GDM1 (cell line): ENCODE data around the gene BTN3A1.
"Not testable (repeated sequence)": the region's sequence is repeated elsewhere in the genome, so short reads cannot be mapped to it uniquely, and the experiment has no call there.

Source experiments
- DNase-seq: peaks from one replicate; lab custom pipeline; 2025; lab: John Stamatoyannopoulos, UW

Gene BTN3A1

DNA sequence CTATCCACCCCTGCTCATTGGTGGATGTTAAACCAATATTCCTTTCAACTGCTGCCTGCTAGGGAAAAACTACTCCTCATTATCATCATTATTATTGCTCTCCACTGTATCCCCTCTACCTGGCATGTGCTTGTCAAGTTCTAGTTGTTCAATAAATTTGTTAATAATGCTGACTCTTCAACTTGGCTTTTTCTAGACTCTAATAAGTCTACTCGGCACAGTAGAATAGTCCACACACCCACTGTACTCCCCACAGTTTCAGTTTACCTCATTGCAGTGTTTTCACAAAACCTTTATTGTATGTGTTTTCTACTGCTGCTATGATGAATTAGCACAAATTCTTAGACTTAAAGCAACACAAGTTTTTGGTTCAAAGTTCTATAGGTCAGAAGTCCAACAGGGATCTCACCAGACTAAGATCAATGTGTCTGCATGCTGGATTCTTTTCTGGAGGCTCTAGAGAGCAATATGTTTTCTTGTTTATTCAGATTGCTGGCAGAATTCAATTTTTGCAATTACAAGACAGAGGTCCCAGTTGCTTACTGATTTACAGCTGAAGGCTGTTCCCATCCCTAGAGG, 13.1 kb downstream of the BTN3A1 start:
- DNase-seq, result no peak

DNA sequence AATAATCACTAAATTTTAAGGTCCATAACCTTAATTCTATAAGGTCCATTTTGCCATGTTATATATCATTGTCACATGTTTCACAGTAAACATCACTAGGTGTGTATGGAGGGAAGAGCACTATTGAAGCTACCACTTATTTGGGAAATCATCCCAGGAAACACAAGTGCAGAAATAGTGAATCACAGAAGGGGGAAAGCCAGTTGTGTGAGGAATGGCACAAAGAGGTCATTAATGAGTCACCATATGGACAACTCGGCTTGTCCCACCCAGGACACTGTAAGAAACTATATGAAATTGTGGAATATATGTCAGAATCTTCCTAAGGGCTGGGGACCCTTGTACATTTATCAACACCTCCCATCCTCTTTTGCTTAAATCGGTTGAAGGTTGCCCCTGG, 13.7 kb downstream of the BTN3A1 start:
- DNase-seq, result no peak

DNA sequence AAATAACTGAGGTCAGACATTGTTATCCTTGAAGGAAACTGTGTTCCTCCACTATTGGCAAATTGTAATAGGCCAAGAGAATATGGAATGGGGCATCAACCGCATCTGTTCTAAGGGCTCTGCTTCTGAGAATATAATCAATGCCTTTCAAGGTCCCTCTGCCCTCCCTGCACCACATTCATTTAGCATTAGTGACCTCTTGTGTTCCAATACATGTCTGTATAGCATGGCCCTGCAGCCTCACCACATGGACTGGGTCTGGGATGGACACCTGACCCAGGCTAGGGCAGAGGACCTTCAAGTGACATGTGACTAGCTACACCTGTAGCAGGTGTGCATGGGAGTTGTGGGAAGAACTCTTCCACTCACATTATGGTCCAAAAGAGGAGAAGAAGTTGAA, 14.2 kb downstream of the BTN3A1 start:
- DNase-seq, result no peak

DNA sequence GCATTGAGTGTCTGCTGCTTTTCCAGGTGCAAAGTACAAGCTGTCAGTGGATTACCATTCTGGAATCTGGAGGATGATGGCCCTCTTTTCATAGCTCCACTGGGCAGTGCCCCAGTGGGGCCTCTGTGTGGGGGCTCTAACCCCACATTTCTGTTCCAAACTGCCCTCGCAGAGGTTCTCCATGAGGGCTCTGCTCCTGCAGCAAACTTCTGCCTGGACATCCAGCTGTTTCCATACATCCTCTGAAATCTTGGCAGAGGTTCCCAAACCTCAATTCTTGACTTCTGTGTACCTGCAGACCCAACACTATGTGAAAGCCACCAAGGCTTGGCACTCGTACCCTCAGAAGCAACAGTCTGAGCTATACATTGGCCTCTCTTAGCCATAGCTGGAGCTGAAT, 16.0 kb downstream of the BTN3A1 start:
- not testable (repeated sequence) for DNase-seq

DNA sequence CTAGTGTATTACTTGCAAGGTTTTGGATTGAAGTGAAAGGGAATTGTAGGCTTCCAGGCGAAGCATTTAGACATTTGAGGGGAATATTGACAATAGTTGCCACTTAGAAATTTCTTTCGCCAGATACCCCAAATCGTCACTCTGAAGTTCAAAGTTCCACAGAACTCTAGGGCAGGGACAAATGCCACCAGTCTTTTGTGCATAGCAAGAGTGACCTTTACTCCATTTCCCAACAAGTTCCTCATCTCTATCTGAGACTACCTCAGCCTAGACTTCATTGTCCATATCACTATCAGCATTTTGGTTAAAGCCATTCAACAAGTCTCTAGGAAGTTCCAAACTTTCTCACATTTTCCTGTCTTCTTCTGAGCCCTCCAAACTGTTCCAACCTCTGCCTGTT, 16.7 kb downstream of the BTN3A1 start:
- DNase-seq, result not testable (repeated sequence)

DNA sequence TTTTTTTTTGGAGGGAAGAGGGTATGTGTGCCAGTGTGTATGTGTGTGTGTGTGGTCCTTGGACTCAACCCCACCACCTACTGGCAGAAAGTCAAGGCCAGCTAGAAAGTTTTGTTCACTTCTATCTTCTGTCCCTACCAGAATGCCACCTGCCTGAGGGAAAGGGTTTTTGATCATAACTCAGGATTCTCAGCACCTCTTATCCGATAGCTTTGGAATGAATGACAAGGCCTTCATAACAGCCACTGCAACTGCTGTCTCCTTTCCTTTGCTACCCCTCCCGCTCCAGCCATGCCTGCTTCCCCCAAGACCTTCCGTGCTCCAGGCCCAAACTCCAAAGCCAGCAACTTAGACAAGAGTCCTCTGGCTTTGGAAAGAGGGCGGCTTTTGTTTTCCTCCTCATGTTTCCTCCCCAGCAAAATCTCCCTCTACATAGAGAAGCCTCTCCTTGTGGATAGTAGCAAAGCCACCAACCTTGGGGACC, 18.7 kb downstream of the BTN3A1 start:
- DNase-seq, result peak; percentile 7

DNA sequence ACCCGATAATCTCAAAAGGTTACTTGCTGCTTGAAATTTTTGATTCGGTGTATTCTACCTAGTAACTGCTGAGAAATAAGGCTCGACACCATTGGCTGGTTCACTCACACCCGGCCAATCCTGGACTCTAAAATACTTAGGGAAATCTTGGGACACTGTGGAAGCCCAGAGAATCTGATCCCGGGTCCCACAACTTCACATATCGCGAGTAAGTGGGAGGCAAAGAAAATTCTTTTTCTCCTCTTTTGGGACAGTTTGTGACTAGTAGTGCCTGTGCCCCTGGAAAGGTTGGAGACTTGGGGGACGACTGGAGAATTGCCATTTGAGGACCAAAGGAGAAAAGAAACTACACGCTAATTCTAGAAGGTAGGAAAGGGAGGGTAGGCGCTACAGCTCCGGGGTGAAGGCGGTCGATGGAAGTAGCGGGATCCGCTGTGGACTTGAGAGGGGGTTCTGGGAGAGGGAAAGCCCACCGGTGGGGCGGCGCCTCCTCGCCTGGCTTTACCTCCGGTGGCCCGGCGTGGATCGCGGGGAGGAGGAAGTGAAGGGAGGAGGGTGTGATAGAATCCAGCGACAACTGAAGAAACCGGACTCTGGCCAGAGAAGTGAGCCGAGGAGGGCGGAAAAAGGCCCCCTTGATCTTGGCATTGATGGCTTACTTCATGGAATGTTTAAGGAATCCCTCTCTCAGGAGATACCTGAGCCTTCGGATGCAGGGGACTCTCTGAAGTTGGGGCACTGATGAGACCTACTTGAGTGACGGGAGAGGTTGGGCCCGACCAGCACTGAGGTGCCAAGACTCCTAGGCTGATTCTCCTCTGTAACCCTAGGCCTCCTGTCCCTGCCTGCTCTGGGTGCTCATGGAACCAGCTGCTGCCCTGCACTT, 19.4 kb downstream of the BTN3A1 start:
- peak; percentile 29 for DNase-seq

DNA sequence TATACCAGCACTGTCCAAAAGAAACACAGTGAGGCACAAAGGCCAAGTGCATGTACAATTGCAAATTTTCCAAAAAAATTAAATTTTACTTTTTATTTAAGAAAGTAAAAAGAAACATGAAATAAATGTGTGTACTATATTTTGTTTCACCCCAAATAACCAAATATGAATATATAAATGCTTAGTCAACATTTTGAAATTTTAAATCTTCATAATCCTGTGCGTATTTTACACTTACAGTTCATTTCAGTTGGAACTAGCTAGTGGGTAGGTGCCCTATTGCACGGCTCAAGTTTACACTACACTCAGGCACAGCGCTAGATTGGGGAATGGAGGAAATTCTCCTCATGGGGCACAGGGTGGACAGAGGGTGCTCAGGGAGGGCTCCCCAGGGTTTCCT, 20.3 kb downstream of the BTN3A1 start:
- DNase-seq, result no peak

DNA sequence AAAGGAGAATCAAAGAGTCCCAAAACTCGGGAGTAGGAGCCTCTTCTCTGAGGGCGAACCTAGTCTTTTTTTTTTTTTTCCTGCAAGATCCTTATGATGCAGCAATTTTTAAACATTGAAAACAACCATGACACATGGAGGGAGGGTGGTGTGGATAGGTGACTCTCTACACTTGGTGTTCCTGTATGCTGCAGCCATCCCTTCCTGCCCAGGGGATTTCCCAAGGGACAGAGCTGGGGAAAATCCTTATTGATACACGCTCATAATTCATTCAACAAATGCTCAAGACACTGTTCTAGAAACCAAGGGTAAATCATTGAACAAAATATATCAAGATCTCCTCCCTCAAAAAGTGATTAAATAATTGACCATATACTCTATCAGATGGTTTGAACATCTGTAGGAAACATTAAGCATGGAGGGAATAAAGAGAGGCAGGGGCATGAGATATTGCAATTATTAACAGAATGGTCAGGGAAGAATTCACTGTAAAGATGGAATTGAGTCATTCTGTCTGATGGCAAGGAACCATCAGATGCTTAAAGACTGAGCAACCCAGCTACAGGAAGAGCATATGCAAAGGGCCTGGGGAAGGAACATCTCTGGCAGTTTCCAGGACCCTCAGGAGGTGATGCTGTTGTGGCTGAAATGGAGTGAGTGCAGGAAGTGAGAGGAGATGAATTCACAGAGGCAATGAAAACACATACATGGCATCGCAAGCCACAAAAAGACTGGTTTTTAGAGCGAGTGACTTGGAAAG, 24.8 kb downstream of the BTN3A1 start:
- DNase-seq, result no peak

DNA sequence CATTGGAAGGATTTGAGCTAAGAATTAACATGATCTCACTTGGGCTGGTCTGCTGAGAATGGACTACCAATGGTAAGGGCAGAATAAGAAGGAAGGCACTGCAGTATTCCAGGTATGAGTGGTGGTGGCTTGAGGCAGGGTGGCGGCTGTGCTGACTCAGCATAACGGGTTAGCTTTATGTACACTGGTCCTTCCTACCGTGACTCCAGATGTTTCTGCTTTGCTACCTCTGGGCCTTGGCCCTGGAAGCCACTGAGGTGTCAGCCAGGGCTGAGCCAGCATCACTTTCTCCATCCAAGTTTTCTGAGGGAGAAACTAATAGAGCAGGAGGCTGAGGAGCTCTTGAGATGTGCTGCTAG, 25.4 kb downstream of the BTN3A1 start:
- DNase-seq, result no peak

DNA sequence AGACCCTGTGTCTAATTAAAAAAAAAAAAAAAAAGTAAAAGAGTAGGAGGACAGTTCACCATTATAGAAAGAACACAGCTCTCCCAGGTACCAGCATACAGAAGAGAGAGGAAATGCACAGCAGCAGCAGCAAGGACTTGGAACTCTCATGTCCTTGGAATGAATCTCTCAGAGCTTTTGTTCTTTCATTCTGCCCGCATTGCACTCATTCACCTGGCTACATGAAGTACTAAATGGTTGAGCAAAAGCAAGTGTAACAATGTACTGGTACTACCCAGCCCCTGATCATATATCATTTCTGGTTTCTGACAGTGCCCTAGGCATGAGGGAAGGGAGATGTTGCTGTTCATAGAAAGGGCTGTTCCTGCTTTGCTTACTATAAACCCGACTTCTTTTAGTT, 26.1 kb downstream of the BTN3A1 start:
- no peak for DNase-seq

DNA sequence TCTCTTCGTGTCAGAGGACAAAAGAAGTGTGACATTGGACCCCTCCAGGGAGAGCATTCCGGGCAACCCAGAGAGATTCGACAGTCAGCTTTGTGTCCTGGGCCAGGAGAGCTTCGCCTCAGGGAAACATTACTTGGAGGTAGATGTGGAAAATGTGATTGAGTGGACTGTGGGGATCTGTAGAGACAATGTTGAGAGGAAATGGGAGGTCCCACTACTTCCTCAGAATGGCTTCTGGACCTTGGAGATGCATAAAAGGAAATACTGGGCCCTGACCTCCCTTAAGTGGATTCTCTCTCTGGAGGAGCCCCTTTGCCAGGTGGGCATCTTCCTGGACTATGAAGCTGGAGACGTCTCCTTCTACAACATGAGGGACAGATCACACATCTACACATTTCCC, 28.7 kb downstream of the BTN3A1 start:
- DNase-seq, result no peak

DNA sequence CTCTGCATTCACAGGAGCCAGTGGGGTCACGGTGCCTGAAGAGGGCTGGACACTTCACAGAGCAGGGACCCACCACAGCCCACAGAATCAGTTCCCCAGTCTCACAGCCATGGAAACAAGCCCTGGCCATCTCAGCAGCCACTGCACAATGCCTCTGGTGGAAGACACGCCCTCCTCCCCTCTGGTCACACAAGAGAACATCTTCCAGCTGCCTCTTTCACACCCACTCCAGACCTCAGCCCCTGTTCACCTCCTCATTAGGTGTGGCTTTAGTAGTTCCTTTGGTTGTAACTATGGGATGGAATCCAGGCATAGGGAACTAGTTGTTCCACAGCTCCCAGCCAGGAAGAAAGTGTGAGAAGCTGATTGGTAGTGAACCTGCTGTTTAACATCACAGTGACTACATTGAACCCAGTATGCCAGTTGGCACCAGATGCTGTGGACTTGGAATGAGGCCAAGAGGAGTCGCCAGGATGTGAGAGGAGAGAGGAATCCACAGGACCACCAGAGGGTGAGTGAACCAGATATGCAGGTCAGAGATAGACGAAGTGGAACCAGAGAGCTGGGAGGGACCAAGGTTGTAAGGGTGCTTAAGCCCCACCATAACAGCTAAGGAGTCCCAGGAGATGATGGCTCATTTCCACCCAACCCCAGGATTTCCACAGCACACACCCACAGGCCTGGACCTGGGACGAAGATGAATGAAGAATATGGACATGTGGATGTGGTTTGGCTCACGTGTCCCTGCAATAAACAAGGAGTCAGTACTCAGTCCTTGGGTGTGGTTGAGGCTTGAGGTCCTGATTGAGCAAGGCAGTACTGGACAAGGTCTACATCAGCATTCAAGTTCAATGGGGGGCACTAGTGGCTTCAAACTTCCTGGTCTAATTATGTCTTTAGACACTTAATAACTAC, 29.4 kb downstream of the BTN3A1 start:
- no peak for DNase-seq

DNA sequence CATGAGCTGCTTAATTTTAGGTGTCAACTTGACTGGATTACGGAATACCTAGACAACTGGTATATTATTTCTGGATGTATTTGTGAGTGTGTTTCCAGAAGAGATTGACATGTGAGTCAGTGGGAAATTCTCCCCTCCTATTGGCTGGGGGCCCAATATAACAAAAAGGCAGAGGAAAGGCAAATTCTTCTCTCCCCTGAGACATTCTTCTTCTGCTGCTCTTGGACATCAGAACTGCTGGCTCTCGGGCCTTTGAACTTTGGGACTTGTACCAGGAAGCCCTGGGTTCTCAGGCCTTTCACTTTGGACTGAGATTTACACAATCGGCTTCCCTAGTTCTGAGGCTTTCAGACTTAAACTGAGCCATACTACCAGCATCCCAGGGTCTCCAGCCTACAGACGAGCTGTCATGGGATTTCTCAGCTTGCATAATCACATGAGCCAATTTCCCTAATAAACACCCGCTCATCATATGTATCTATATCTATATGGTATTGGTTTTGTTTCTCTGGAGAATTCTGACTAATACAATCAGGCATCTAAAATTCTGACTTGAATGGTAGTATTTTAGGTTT, 30.6 kb downstream of the BTN3A1 start:
- DNase-seq, result no peak

DNA sequence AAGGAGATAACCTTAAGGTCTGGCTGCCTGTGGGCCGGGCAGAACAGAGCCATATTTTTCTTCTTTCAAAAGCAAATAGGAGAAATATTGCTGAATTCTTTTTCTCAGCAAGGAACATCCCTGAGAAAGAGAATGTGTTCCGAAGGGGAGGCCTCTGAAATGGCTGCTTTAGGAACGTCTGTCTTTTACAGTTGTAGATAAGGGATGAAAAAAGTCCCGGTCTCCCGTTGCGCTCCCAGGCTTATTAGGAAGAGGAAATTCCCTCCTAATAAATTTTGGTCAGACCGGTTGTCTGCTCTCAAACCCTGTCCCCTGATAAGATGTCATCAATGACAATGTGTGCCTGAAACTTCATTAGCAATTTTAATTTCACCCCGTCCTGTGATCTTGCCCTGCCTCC, 31.6 kb downstream of the BTN3A1 start:
- DNase-seq, result not testable (repeated sequence)

DNA sequence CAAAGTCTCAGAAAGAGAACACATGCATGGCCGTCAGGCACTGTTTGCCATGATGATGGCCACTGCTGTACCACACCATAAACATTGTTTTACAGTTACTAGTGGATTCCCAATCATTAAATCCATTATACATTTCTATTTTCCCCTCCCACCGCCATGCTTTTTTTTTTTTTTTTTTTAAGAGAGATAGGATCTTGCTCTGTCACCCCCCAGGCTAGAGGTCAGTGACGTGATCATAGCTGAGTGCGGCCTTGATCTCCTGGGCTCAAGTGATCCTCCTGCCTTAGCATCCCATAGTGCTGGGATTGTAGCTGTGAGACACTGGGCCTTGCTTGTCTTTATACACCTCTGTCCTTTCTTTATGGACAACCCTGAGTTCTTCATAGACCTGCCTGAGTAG, 33.9 kb downstream of the BTN3A1 start:
- DNase-seq, result no peak

DNA sequence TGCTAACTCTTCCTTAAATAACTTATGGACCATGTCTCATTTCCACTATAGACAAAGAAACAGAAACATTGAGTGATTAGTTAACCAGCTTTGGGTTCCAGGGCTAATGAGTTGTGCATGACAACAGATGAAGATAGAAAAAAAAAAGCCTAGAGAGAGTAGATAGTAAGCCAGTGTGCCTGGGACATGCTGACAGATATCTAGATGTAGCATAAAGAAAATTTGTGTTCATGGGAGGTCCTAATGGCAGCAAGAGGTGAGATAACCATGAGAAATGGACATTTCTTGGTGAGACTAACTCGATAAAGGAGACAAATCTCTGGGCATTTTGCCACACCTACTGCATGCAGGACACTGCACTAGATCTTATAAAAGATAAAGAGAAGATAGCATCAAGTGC, 35.5 kb downstream of the BTN3A1 start:
- DNase-seq, result no peak

DNA sequence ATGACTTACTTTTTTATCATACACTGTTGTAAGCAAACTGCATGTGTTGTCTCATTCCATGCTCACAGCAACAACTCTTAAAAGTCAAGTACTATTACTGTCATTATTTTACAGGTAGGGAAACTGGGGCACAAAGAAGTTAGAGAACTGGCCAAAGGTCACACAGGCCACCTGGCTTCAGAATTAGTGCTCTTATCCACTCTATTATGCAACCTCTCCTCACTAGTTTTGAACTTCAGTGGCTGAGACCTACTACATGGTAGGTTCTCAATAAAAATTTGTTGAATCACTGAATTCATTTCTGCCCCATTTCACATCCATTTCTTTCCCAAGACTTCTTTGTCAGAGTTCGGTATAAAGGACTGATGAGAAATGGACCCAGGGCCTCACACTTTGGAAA, 35.9 kb downstream of the BTN3A1 start:
- no peak for DNase-seq

DNA sequence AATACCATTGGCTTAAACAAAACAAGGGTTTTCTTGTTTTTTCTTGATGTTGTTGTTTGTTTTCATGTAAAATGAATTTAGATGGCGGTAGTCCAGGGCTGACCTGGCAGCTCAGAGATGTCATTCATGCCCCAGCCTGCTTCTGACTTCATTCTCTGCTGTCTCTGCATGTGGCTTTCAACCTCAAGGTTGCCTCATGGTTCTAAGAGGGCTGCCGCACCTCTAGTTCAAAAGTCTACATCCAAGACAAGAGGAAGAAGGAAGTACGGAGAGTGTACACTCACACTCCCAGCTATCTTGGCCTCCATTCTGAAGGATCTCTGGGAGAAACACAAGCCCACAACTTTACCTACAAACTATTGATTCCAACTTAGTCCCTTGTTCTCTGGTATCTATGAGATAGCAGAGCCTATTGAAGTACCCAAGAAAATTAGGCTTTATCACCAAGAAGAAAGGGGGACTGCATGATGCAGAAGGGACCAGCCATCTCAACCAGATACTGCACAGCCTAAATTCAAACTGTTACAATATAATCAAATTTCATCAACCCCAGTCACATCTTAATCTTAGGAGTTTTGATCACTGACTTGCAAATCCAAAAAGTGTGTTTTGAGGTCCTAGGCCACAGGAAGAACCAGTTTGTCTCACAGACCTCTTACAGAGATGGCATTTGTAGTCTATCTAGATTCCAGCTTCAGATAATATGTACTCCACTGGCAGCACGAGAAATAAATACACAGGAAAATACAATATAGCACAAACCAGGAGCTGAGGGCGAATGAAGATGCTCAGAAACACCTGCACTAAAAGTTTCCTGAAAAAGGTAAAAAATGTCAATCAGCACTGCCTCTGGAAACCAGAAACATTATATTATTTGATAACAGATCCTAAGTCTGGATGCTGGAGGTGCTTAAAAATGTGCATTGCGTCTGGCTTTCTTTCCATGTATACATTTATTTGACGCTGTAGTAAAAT, 37.4 kb downstream of the BTN3A1 start:
- DNase-seq, result no peak

DNA sequence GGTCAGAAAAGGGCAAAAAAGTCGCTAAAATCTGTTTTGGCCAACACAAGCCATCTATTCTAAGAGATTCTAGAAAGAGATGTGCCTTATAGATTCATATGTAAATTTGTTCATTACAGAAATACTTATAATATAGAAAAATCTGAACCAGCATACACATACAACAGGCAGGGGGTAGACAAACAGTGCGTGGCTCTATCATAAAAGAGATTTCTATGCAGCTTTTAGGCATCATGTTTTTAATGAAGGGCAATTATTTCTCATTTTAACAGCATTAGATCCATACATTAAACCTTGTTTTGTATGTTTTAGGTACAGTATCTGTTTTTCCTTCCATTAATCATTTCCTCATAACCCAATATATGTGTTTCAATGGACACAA, 38.9 kb downstream of the BTN3A1 start:
- DNase-seq, result no peak
